Measurements from ENCODE around the gene SSR4.

GRCh38 chrX:153792368-153792767 is 2.1 kb upstream of the SSR4 start:
- TF ChIP-seq CTCF (IDR thresholded peaks at IDR 0.05), result no peak
- TF ChIP-seq EZH2 (IDR thresholded peaks at IDR 0.05; ENCODE audit: borderline replicate concordance, insufficient read depth, low read depth, low read length, poor library complexity, severe bottlenecking), result no peak

Data from B cell (primary cell).